Activated CD4-positive, alpha-beta T cell treated with anti-CD3 and anti-CD28 coated beads for 36 hours (primary cell): ENCODE results near the gene IMP3. TPM values are rescaled to one million over a fixed set of nuclear protein-coding genes. Genes with fewer than 3 reads are reported as not detected.
"Not testable (repeated sequence)": the region's sequence is repeated elsewhere in the genome, so short reads cannot be mapped to it uniquely, and the experiment has no call there.

Experiments
- ATAC-seq: fragments of 200-7000 bp; cut with Tn5 transposase; one replicate; pipeline ENCODE4 v1.10.0; 2021; ENCODE audit warnings: mild to moderate bottlenecking, moderate library complexity
- CTCF ChIA-PET: fragments of 350-600 bp; sonication (Branson Sonifier 250); formaldehyde crosslinking; loops from one replicate; lab custom pipeline; 2021; ENCODE audit warnings: antibody characterized with exemption; lab: Charles Lee
- POLR2A ChIA-PET: fragments of 350-600 bp; sonication (Branson Sonifier 250); formaldehyde crosslinking; loops from one replicate; lab custom pipeline; 2021; ENCODE audit warnings: antibody characterized with exemption, inconsistent platforms; lab: Charles Lee
- DNase-seq: peaks from one replicate; pipeline ENCODE4 v3.0.0-alpha.2; 2020
- H3K27ac Mint-ChIP-seq: one replicate; pipeline ENCODE4 v1.8.0; 2021; ENCODE audit warnings: mixed read lengths
- H3K27me3 Mint-ChIP-seq: one replicate; pipeline ENCODE4 v1.8.0; 2021; ENCODE audit warnings: mixed read lengths
- H3K36me3 Mint-ChIP-seq: one replicate; pipeline ENCODE4 v1.8.0; 2021; ENCODE audit warnings: low read depth, mixed read lengths
- H3K4me1 Mint-ChIP-seq: one replicate; pipeline ENCODE4 v1.8.0; 2021; ENCODE audit warnings: mixed read lengths
- H3K4me3 Mint-ChIP-seq: one replicate; pipeline ENCODE4 v1.8.0; 2021; ENCODE audit warnings: mild to moderate bottlenecking, moderate library complexity, mixed read lengths
- H3K9me3 Mint-ChIP-seq: one replicate; pipeline ENCODE4 v1.8.0; 2021; ENCODE audit warnings: low read depth, mixed read lengths
- intact Hi-C, 2 experiments: fragments of 100-400 bp; cut with DNase I in 1 of 2; cut with micrococcal nuclease in 1 of 2; formaldehyde crosslinking; loops; one replicate each; pipeline versions ENCODE4 v1.14.2 to v1.15.1; 2022 to 2024; cut with DNase I, micrococcal nuclease
- total RNA-seq, 2 experiments: library from RNA; stranded (reverse); gene quantifications; one replicate each; pipeline ENCODE4 v1.2.3, GENCODE V29; 2021

Gene IMP3
- total RNA-seq, 2 experiments from 2014 or later: 80.3 to 87.5 TPM

- no peaks in the 10 kb centered on the region for H3K9me3 Mint-ChIP-seq
- no peak overlapping the region for H3K4me3 Mint-ChIP-seq
- ChIA-PET CTCF (interaction anchor here (0.5 to 1.8 kb wide), 5 partner anchors 35 to 314 kb away, joined by 3 to 9 read pairs (median 5); partner anchors contain the start of genes MAN2C1 and SNX33), POLR2A (no interaction called here)
- no peaks in the 10 kb centered on the region for H3K4me1 Mint-ChIP-seq
- no peak for DNase-seq
- no peaks in the 10 kb centered on the region for H3K27me3 Mint-ChIP-seq
- intact Hi-C loops: loop anchor here (1.0 to 10.0 kb wide), 5 partner anchors 35 to 658 kb away; partner anchors contain the start of genes MAN2C1 (in 2 of the 2), PPCDC (in 1 of the 2) and SNX33 (in 1 of the 2)
- H3K36me3 Mint-ChIP-seq: no peaks in the 10 kb centered on the region
- H3K27ac Mint-ChIP-seq: no peak overlapping the region
- ATAC-seq: no peak
Observed at GRCh38 chr15:75682181-75683135, 42.4 kb upstream of the IMP3 start.

GRCh38 chr15:75680007-75680789 is 40.2 kb upstream of the IMP3 start:
- CTCF ChIA-PET: interaction anchor here (0.8 kb wide), 1 partner anchor 1345 kb away, joined by 3 read pairs; no protein-coding TSS in a partner anchor
- POLR2A ChIA-PET: no interaction called here

GRCh38 chr15:75678324-75678690 is 38.3 kb upstream of the IMP3 start:
- CTCF ChIA-PET: interaction anchor here (0.6 to 0.9 kb wide), 3 partner anchors 15 to 123 kb away, joined by 4 to 5 read pairs (median 4); no protein-coding TSS in a partner anchor
- ATAC-seq: not testable (repeated sequence)

More at GRCh38 chr15:75680007-75680789, 40.2 kb upstream of the IMP3 start:
- no peak for DNase-seq
- intact Hi-C loops: loop anchor here in 1 of 2 experiments (5.0 to 10.0 kb wide), 3 partner anchors 33 to 655 kb away; partner anchors contain the start of genes PPCDC and SNX33
- ATAC-seq: no peak
- Mint-ChIP-seq H3K36me3 (no peaks in the 10 kb centered on the region), H3K27me3 (no peaks in the 10 kb centered on the region), H3K4me1 (no peaks in the 10 kb centered on the region), H3K4me3 (no peak overlapping the region), H3K9me3 (no peaks in the 10 kb centered on the region), H3K27ac (no peak overlapping the region)

GRCh38 chr15:75677465-75678323 is 37.7 kb upstream of the IMP3 start:
- ATAC-seq (no peak), DNase-seq (no peak)
- H3K27me3 Mint-ChIP-seq: no peaks in the 10 kb centered on the region
- POLR2A ChIA-PET: no interaction called here
- H3K4me1 Mint-ChIP-seq: no peaks in the 10 kb centered on the region
- no peaks in the 10 kb centered on the region for H3K9me3 Mint-ChIP-seq
- no peak overlapping the region for H3K27ac Mint-ChIP-seq
- H3K4me3 Mint-ChIP-seq: no peak overlapping the region
- CTCF ChIA-PET: interaction anchor here (0.6 to 1.0 kb wide), 4 partner anchors 9 to 124 kb away, joined by 3 to 5 read pairs (median 4); no protein-coding TSS in a partner anchor
- no peaks in the 10 kb centered on the region for H3K36me3 Mint-ChIP-seq
- intact Hi-C loops: no loop called here

More at GRCh38 chr15:75678324-75678690, 38.3 kb upstream of the IMP3 start:
- H3K27me3 Mint-ChIP-seq, H3K4me1 Mint-ChIP-seq, H3K36me3 Mint-ChIP-seq, H3K9me3 Mint-ChIP-seq, intact Hi-C loops, H3K27ac Mint-ChIP-seq, H3K4me3 Mint-ChIP-seq, DNase-seq: not testable (repeated sequence)
- POLR2A ChIA-PET: interaction anchor here (0.6 kb wide), 1 partner anchor 223 kb away, joined by 3 read pairs; no protein-coding TSS in a partner anchor

- intact Hi-C loops: no loop called here
- DNase-seq: no peak
- no peaks in the 10 kb centered on the region for H3K27me3 Mint-ChIP-seq
- H3K4me1 Mint-ChIP-seq: no peaks in the 10 kb centered on the region
- no peak overlapping the region for H3K27ac Mint-ChIP-seq
- no peaks in the 10 kb centered on the region for H3K9me3 Mint-ChIP-seq
- POLR2A ChIA-PET: no interaction called here
- CTCF ChIA-PET: interaction anchor here (1.0 kb wide), 1 partner anchor 9 kb away, joined by 3 read pairs; no protein-coding TSS in a partner anchor
- no peak overlapping the region for H3K4me3 Mint-ChIP-seq
- ATAC-seq: no peak
- no peaks in the 10 kb centered on the region for H3K36me3 Mint-ChIP-seq
Observed at GRCh38 chr15:75676688-75677464, 36.9 kb upstream of the IMP3 start.

- Mint-ChIP-seq H3K27me3 (no peaks in the 10 kb centered on the region), H3K27ac (no peak overlapping the region), H3K36me3 (no peaks in the 10 kb centered on the region), H3K4me1 (no peaks in the 10 kb centered on the region), H3K9me3 (no peaks in the 10 kb centered on the region), H3K4me3 (no peak overlapping the region)
- intact Hi-C loops: no loop called here
- CTCF ChIA-PET: interaction anchor here (0.7 kb wide), 1 partner anchor 907 kb away, joined by 3 read pairs; no protein-coding TSS in a partner anchor
- DNase-seq: no peak
- ATAC-seq: no peak
- POLR2A ChIA-PET: no interaction called here
Observed at GRCh38 chr15:75675579-75676404, 35.8 kb upstream of the IMP3 start.

- no peak overlapping the region for H3K4me3 Mint-ChIP-seq
- no peaks in the 10 kb centered on the region for H3K27me3 Mint-ChIP-seq
- no peak overlapping the region for H3K27ac Mint-ChIP-seq
- no peaks in the 10 kb centered on the region for H3K4me1 Mint-ChIP-seq
- POLR2A ChIA-PET: no interaction called here
- H3K36me3 Mint-ChIP-seq: no peaks in the 10 kb centered on the region
- no peak for ATAC-seq
- intact Hi-C loops: no loop called here
- no peak for DNase-seq
- CTCF ChIA-PET: no interaction called here
- no peaks in the 10 kb centered on the region for H3K9me3 Mint-ChIP-seq
Observed at GRCh38 chr15:75674366-75674765, 34.3 kb upstream of the IMP3 start.

GRCh38 chr15:75673426-75674235 is 33.6 kb upstream of the IMP3 start:
- ATAC-seq (no peak), DNase-seq (no peak)
- intact Hi-C loops: no loop called here
- Mint-ChIP-seq H3K27ac (no peak overlapping the region), H3K36me3 (no peaks in the 10 kb centered on the region), H3K4me3 (no peak overlapping the region), H3K9me3 (no peaks in the 10 kb centered on the region), H3K4me1 (peaks cover 4% of the 10 kb centered on the region), H3K27me3 (no peaks in the 10 kb centered on the region)
- ChIA-PET POLR2A (no interaction called here), CTCF (no interaction called here)
